Stomach smooth muscle (tissue), 2 donors: ENCODE measurements around the gene APOA1.

ENCODE experiments used
- H3K27ac ChIP-seq: one replicate; pipeline ENCODE4 v1.7.0; 2013; ENCODE audit warnings: mild to moderate bottlenecking, low read length, inconsistent platforms
- H3K27me3 ChIP-seq, 2 donors: one replicate each; pipeline ENCODE4 v1.7.0; 2013; ENCODE audit warnings: low read length in 2 of 2; ENCODE audit not compliant: insufficient read depth in 2 of 2, control insufficient read depth in 1 of 2
- H3K36me3 ChIP-seq, 2 donors: one replicate each; pipeline ENCODE4 v1.7.0; 2013; ENCODE audit warnings: low read length in 2 of 2; ENCODE audit not compliant: control insufficient read depth in 2 of 2, insufficient read depth in 2 of 2
- H3K4me1 ChIP-seq: one replicate; pipeline ENCODE4 v1.7.0; 2013; ENCODE audit warnings: low read length; ENCODE audit not compliant: control insufficient read depth, insufficient read depth
- H3K4me3 ChIP-seq, 2 donors: one replicate each; pipeline ENCODE4 v1.7.0; 2013; ENCODE audit warnings: low read length in 2 of 2
- H3K9ac ChIP-seq, 2 donors: one replicate each; pipeline ENCODE4 v1.7.0; 2013; ENCODE audit warnings: low read length in 2 of 2, mild to moderate bottlenecking in 1 of 2
- H3K9me3 ChIP-seq, 2 donors: one replicate each; pipeline ENCODE4 v1.7.0; 2013; ENCODE audit warnings: low read length in 2 of 2; ENCODE audit not compliant: control insufficient read depth in 2 of 2
- donor health status: healthy.
- donor health status: Pancreatic carcinoma.

The APOA1 gene

GRCh38 chr11:116859175-116859574, 21.8 kb upstream of the APOA1 start:
- Histone ChIP-seq H3K36me3 (peaks cover 36 to 63% of the 10 kb centered on the region in 2 donors), H3K27me3 (no peaks in the 10 kb centered on the region), H3K27ac (no peak overlapping the region), H3K4me3 (no peak overlapping the region), H3K9ac (no peak overlapping the region), H3K4me1 (no peaks in the 10 kb centered on the region), H3K9me3 (no peaks in the 10 kb centered on the region)

GRCh38 chr11:116857936-116858335, 20.5 kb upstream of the APOA1 start:
- Histone ChIP-seq H3K4me1 (no peaks in the 10 kb centered on the region), H3K27me3 (no peaks in the 10 kb centered on the region), H3K9me3 (no peaks in the 10 kb centered on the region), H3K9ac (no peak overlapping the region), H3K27ac (no peak overlapping the region), H3K36me3 (peaks cover 38 to 56% of the 10 kb centered on the region in 2 donors), H3K4me3 (no peak overlapping the region)

GRCh38 chr11:116857316-116857715, 19.9 kb upstream of the APOA1 start:
- H3K27me3 ChIP-seq: no peaks in the 10 kb centered on the region
- no peaks in the 10 kb centered on the region for H3K9me3 ChIP-seq
- H3K36me3 ChIP-seq: peaks cover 38 to 51% of the 10 kb centered on the region in 2 donors
- H3K4me1 ChIP-seq: no peaks in the 10 kb centered on the region
- H3K4me3 ChIP-seq: no peak overlapping the region
- H3K27ac ChIP-seq: no peak overlapping the region
- H3K9ac ChIP-seq: no peak overlapping the region

- Histone ChIP-seq H3K27ac (no peak overlapping the region), H3K36me3 (peaks cover 29 to 47% of the 10 kb centered on the region in 2 donors), H3K9ac (no peak overlapping the region), H3K4me3 (no peak overlapping the region), H3K4me1 (no peaks in the 10 kb centered on the region), H3K9me3 (no peaks in the 10 kb centered on the region), H3K27me3 (no peaks in the 10 kb centered on the region)
Observed at GRCh38 chr11:116856423-116856822, 19.0 kb upstream of the APOA1 start.

- Histone ChIP-seq H3K4me1 (no peaks in the 10 kb centered on the region), H3K27ac (no peak overlapping the region), H3K4me3 (no peak overlapping the region), H3K36me3 (peaks cover 24 to 38% of the 10 kb centered on the region in 2 donors), H3K27me3 (no peaks in the 10 kb centered on the region), H3K9me3 (no peaks in the 10 kb centered on the region), H3K9ac (no peak overlapping the region)
Observed at GRCh38 chr11:116855413-116855812, 18.0 kb upstream of the APOA1 start.

- peaks cover 18 to 28% of the 10 kb centered on the region in 2 donors for H3K36me3 ChIP-seq
- no peaks in the 10 kb centered on the region for H3K9me3 ChIP-seq
- no peak overlapping the region for H3K4me3 ChIP-seq
- no peak overlapping the region for H3K9ac ChIP-seq
- H3K27me3 ChIP-seq: no peaks in the 10 kb centered on the region
- H3K4me1 ChIP-seq: no peaks in the 10 kb centered on the region
- no peak overlapping the region for H3K27ac ChIP-seq
Observed at GRCh38 chr11:116853461-116854073, 16.1 kb upstream of the APOA1 start.

- H3K4me3 ChIP-seq: no peak overlapping the region
- H3K9ac ChIP-seq: no peak overlapping the region
- H3K9me3 ChIP-seq: no peaks in the 10 kb centered on the region
- H3K27me3 ChIP-seq: no peaks in the 10 kb centered on the region
- peaks cover 15 to 24% of the 10 kb centered on the region in 2 donors for H3K36me3 ChIP-seq
- no peak overlapping the region for H3K27ac ChIP-seq
- no peaks in the 10 kb centered on the region for H3K4me1 ChIP-seq
Observed at GRCh38 chr11:116852261-116853031, 15.0 kb upstream of the APOA1 start.

- no peaks in the 10 kb centered on the region for H3K9me3 ChIP-seq
- H3K4me1 ChIP-seq: no peaks in the 10 kb centered on the region
- no peak overlapping the region for H3K27ac ChIP-seq
- peaks cover 20 to 31% of the 10 kb centered on the region in 2 donors for H3K36me3 ChIP-seq
- H3K9ac ChIP-seq: no peak overlapping the region
- no peaks in the 10 kb centered on the region for H3K27me3 ChIP-seq
- no peak overlapping the region for H3K4me3 ChIP-seq
Observed at GRCh38 chr11:116851626-116852025, 14.2 kb upstream of the APOA1 start.

GRCh38 chr11:116849486-116849885, 12.1 kb upstream of the APOA1 start:
- Histone ChIP-seq H3K36me3 (peaks cover 40 to 45% of the 10 kb centered on the region in 2 donors), H3K27me3 (no peaks in the 10 kb centered on the region), H3K27ac (no peak overlapping the region), H3K4me1 (no peaks in the 10 kb centered on the region), H3K9me3 (no peaks in the 10 kb centered on the region), H3K4me3 (no peak overlapping the region), H3K9ac (no peak overlapping the region)

GRCh38 chr11:116849060-116849459, 11.6 kb upstream of the APOA1 start:
- peaks cover 38 to 46% of the 10 kb centered on the region in 2 donors for H3K36me3 ChIP-seq
- no peak overlapping the region for H3K4me3 ChIP-seq
- H3K27ac ChIP-seq: no peak overlapping the region
- no peaks in the 10 kb centered on the region for H3K27me3 ChIP-seq
- no peaks in the 10 kb centered on the region for H3K9me3 ChIP-seq
- no peak overlapping the region for H3K9ac ChIP-seq
- no peaks in the 10 kb centered on the region for H3K4me1 ChIP-seq

GRCh38 chr11:116847612-116848011, 10.2 kb upstream of the APOA1 start:
- Histone ChIP-seq H3K4me3 (no peak overlapping the region), H3K4me1 (no peaks in the 10 kb centered on the region), H3K9me3 (no peaks in the 10 kb centered on the region), H3K27me3 (no peaks in the 10 kb centered on the region), H3K9ac (no peak overlapping the region), H3K27ac (no peak overlapping the region), H3K36me3 (peaks cover 43 to 56% of the 10 kb centered on the region in 2 donors)
